Progenitor cell of endocrine pancreas (in vitro differentiated cells): Measurements from ENCODE around the gene SDF4. TPM values are rescaled to one million over a fixed set of nuclear protein-coding genes. Genes with fewer than 3 reads are reported as not detected.

Source experiments
- DNase-seq: peaks from one replicate; pipeline ENCODE4 v3.0.0; 2021; ENCODE audit warnings: low spot score; ENCODE audit not compliant: unreplicated experiment
- H3K27ac Mint-ChIP-seq: 2 replicates; pipeline ENCODE4 v1.8.0; 2021; ENCODE audit warnings: mild to moderate bottlenecking, moderate library complexity, mixed read lengths
- H3K27me3 Mint-ChIP-seq: 2 replicates; pipeline ENCODE4 v1.8.0; 2021; ENCODE audit warnings: mixed read lengths
- H3K36me3 Mint-ChIP-seq: 2 replicates; pipeline ENCODE4 v1.8.0; 2022; ENCODE audit warnings: mixed read lengths; ENCODE audit not compliant: insufficient read depth
- H3K4me1 Mint-ChIP-seq: 2 replicates; pipeline ENCODE4 v1.8.0; 2021; ENCODE audit warnings: low read depth, mixed read lengths
- H3K4me3 Mint-ChIP-seq: 2 replicates; pipeline ENCODE4 v1.8.0; 2021; ENCODE audit warnings: low read depth, mild to moderate bottlenecking, moderate library complexity, mixed read lengths
- H3K9me3 Mint-ChIP-seq: 2 replicates; pipeline ENCODE4 v1.8.0; 2021; ENCODE audit warnings: low read depth, mixed read lengths
- total RNA-seq: library from RNA; stranded (reverse); gene quantifications from 2 replicates; pipeline ENCODE4 v1.2.1, GENCODE V29; 2021
- TF ChIP-seq, protein P1 (sequence below): fragments of 200-600 bp; sonication (generic); IDR thresholded peaks from one replicate; pipeline ENCODE4 v1.5.0; 2021; ENCODE audit warnings: antibody characterized with exemption, mild to moderate bottlenecking; ENCODE audit not compliant: unreplicated experiment

The SDF4 gene
- total RNA-seq, 1 donor from 2014 or later = 107 TPM

- TF ChIP-seq, protein P1, sequence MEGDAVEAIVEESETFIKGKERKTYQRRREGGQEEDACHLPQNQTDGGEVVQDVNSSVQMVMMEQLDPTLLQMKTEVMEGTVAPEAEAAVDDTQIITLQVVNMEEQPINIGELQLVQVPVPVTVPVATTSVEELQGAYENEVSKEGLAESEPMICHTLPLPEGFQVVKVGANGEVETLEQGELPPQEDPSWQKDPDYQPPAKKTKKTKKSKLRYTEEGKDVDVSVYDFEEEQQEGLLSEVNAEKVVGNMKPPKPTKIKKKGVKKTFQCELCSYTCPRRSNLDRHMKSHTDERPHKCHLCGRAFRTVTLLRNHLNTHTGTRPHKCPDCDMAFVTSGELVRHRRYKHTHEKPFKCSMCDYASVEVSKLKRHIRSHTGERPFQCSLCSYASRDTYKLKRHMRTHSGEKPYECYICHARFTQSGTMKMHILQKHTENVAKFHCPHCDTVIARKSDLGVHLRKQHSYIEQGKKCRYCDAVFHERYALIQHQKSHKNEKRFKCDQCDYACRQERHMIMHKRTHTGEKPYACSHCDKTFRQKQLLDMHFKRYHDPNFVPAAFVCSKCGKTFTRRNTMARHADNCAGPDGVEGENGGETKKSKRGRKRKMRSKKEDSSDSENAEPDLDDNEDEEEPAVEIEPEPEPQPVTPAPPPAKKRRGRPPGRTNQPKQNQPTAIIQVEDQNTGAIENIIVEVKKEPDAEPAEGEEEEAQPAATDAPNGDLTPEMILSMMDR = no peak
These were observed 501 bp upstream of the SDF4 start, which contains the start of gene B3GALT6 for GRCh38 chr1:1232208-1232795. Gene B3GALT6, plus strand, starts transcription at chr1:1232237. Its CDS starts 42 bp downstream, at chr1:1232279.

GRCh38 chr1:1230656-1231399 is 973 bp downstream of the SDF4 start:
- Mint-ChIP-seq H3K4me1 (peaks cover 14% of the 10 kb centered on the region), H3K36me3 (peaks cover 13% of the 10 kb centered on the region), H3K27me3 (no peaks in the 10 kb centered on the region), H3K4me3 (peak overlapping the region; percentile 87), H3K9me3 (peaks cover 3% of the 10 kb centered on the region), H3K27ac (peak overlapping the region; percentile 91)
- TF ChIP-seq, protein P1 = peak; percentile 13
- DNase-seq = no peak

More at GRCh38 chr1:1232208-1232795, 501 bp upstream of the SDF4 start, which contains the start of gene B3GALT6:
- H3K27me3 Mint-ChIP-seq = no peaks in the 10 kb centered on the region
- H3K36me3 Mint-ChIP-seq = peaks cover 13% of the 10 kb centered on the region
- peak within 1 kb of the TSS; percentile 91 for H3K27ac Mint-ChIP-seq
- peak within 1 kb of the TSS; percentile 87 for H3K4me3 Mint-ChIP-seq
- peaks cover 3% of the 10 kb centered on the region for H3K9me3 Mint-ChIP-seq
- H3K4me1 Mint-ChIP-seq = peaks cover 14% of the 10 kb centered on the region
- DNase-seq = no peak

DNA sequence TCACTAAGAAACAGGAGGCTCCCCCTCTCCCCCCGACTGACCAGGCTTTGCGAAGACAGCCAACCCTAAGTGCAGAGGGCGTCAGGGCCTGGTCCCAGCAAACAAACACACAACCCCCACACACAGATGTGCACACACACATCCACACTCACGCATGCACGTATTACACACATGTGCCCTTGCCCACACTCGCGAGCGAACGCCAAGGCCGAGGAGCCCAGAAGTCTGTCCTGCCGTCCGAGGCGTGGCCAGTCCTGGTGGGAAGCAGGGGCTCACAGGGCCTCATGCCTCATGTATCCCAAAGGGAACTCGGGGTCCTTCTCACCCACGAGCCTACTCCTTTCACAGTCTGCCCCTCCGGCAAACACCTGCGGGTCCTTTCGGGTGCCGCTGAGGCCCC is 2.0 kb downstream of the SDF4 start:
- no peaks in the 10 kb centered on the region for H3K27me3 Mint-ChIP-seq
- TF ChIP-seq, protein P1 = no peak
- H3K4me3 Mint-ChIP-seq = peak overlapping the region; percentile 35
- H3K27ac Mint-ChIP-seq = no peak overlapping the region
- peaks cover 15% of the 10 kb centered on the region for H3K36me3 Mint-ChIP-seq
- H3K9me3 Mint-ChIP-seq = peaks cover 3% of the 10 kb centered on the region
- DNase-seq = no peak
- peaks cover 14% of the 10 kb centered on the region for H3K4me1 Mint-ChIP-seq

- Mint-ChIP-seq H3K27me3 (no peaks in the 10 kb centered on the region), H3K27ac (no peak overlapping the region), H3K4me1 (peaks cover 11% of the 10 kb centered on the region), H3K36me3 (peaks cover 9% of the 10 kb centered on the region), H3K9me3 (peaks cover 3% of the 10 kb centered on the region), H3K4me3 (no peak overlapping the region)
- TF ChIP-seq, protein P1 = no peak
- DNase-seq = no peak
These were observed 3.0 kb downstream of the SDF4 start for GRCh38 chr1:1228596-1229321.

GRCh38 chr1:1228187-1228586 is 3.6 kb downstream of the SDF4 start:
- no peak for DNase-seq
- H3K4me3 Mint-ChIP-seq = no peak overlapping the region
- no peaks in the 10 kb centered on the region for H3K9me3 Mint-ChIP-seq
- no peaks in the 10 kb centered on the region for H3K27me3 Mint-ChIP-seq
- H3K36me3 Mint-ChIP-seq = peaks cover 6% of the 10 kb centered on the region
- no peak overlapping the region for H3K27ac Mint-ChIP-seq
- peaks cover 7% of the 10 kb centered on the region for H3K4me1 Mint-ChIP-seq
- TF ChIP-seq, protein P1 = no peak
